ENCODE results near the gene TRABD2A. TPM values are rescaled to one million over a fixed set of nuclear protein-coding genes. Genes with fewer than 3 reads are reported as not detected.
A peak's percentile ranks its signal among the peaks of the same experiment; 100 is the strongest.

The TRABD2A gene
- total RNA-seq, 2 experiments from 2014 or later, result 166 to 170 TPM

- Mint-ChIP-seq H3K9me3 (no peaks in the 10 kb centered on the region), H3K36me3 (ENCODE audit: low read depth) (no peaks in the 10 kb centered on the region), H3K4me3 (peak overlapping the region; percentile 91), H3K4me1 (ENCODE audit: low read depth) (peaks cover 42% of the 10 kb centered on the region), H3K27me3 (no peaks in the 10 kb centered on the region), H3K27ac (peak overlapping the region; percentile 85)
- Histone ChIP-seq H3K9me3 (ENCODE audit: control insufficient read depth in 1 of 2, insufficient read depth in 1 of 2, low read length in 2 of 2) (no peaks in the 10 kb centered on the region), H3K27ac (ENCODE audit: low read depth in 1 of 2, low read length in 2 of 2) (peak overlapping the region; percentile 20 to 41), H3K4me3 (ENCODE audit: low read length) (peak overlapping the region; percentile 73), H3K36me3 (ENCODE audit: insufficient read depth, low read length) (no peaks in the 10 kb centered on the region), H3K4me1 (ENCODE audit: insufficient read depth, low read length) (peaks cover 55% of the 10 kb centered on the region), H3K27me3 (ENCODE audit: control insufficient read depth in 1 of 2, insufficient read depth in 2 of 2, low read length in 2 of 2) (no peaks in the 10 kb centered on the region)
- TF ChIP-seq, protein P1, sequence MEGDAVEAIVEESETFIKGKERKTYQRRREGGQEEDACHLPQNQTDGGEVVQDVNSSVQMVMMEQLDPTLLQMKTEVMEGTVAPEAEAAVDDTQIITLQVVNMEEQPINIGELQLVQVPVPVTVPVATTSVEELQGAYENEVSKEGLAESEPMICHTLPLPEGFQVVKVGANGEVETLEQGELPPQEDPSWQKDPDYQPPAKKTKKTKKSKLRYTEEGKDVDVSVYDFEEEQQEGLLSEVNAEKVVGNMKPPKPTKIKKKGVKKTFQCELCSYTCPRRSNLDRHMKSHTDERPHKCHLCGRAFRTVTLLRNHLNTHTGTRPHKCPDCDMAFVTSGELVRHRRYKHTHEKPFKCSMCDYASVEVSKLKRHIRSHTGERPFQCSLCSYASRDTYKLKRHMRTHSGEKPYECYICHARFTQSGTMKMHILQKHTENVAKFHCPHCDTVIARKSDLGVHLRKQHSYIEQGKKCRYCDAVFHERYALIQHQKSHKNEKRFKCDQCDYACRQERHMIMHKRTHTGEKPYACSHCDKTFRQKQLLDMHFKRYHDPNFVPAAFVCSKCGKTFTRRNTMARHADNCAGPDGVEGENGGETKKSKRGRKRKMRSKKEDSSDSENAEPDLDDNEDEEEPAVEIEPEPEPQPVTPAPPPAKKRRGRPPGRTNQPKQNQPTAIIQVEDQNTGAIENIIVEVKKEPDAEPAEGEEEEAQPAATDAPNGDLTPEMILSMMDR (IDR thresholded peaks at IDR 0.05), result no peak
- ATAC-seq (ENCODE audit: poor library complexity) (peak; percentile 2), DNase-seq (no peak)
- intact Hi-C loops (cut with DNase I, micrococcal nuclease), result loop anchor here (1.0 to 5.0 kb wide), 6 partner anchors 20 to 430 kb away; partner anchors contain the start of genes TMSB10 (in 2 of the 2) and KCMF1 (in 1 of the 2)
- ChIA-PET CTCF (interaction anchor here (0.7 to 7.0 kb wide), 60 partner anchors 9 to 467 kb away, joined by 3 to 117 read pairs (median 6); partner anchors contain the start of genes DNAH6, KCMF1, TMSB10 and TRABD2A), POLR2A (interaction anchor here (0.6 to 3.2 kb wide), 26 partner anchors 13 to 465 kb away, joined by 3 to 147 read pairs (median 6); partner anchors contain the start of genes KCMF1, SUCLG1, TMSB10 and TRABD2A)
Measured at GRCh38 chr2:84925336-84925723, 44.4 kb upstream of the TRABD2A start.

GRCh38 chr2:84924173-84925106, 43.6 kb upstream of the TRABD2A start:
- ATAC-seq (ENCODE audit: poor library complexity), result peak; percentile 1
- TF ChIP-seq, protein P1 (IDR thresholded peaks at IDR 0.05), result no peak
- Histone ChIP-seq H3K36me3 (ENCODE audit: insufficient read depth, low read length) (no peaks in the 10 kb centered on the region), H3K27me3 (ENCODE audit: control insufficient read depth in 1 of 2, insufficient read depth in 2 of 2, low read length in 2 of 2) (no peaks in the 10 kb centered on the region), H3K9me3 (ENCODE audit: control insufficient read depth in 1 of 2, insufficient read depth in 1 of 2, low read length in 2 of 2) (no peaks in the 10 kb centered on the region), H3K4me3 (ENCODE audit: low read length) (peak overlapping the region; percentile 1), H3K4me1 (ENCODE audit: insufficient read depth, low read length) (peaks cover 64% of the 10 kb centered on the region), H3K27ac (ENCODE audit: low read depth in 1 of 2, low read length in 2 of 2) (peak overlapping the region; percentile 32 to 46)
- Mint-ChIP-seq H3K27me3 (no peaks in the 10 kb centered on the region), H3K27ac (peak overlapping the region; percentile 85), H3K4me1 (ENCODE audit: low read depth) (peaks cover 46% of the 10 kb centered on the region), H3K4me3 (peak overlapping the region; percentile 55), H3K36me3 (ENCODE audit: low read depth) (no peaks in the 10 kb centered on the region), H3K9me3 (no peaks in the 10 kb centered on the region)
- intact Hi-C loops (cut with DNase I, micrococcal nuclease), result loop anchor here (1.0 to 5.0 kb wide), 6 partner anchors 19 to 429 kb away; partner anchors contain the start of genes TMSB10 (in 2 of the 2) and KCMF1 (in 1 of the 2)
- POLR2A ChIA-PET, result interaction anchor here (0.9 to 6.5 kb wide), 9 partner anchors 14 to 398 kb away, joined by 3 to 147 read pairs (median 46); partner anchors contain the start of genes TMSB10 and TRABD2A
- CTCF ChIA-PET, result interaction anchor here (0.7 to 7.0 kb wide), 27 partner anchors 8 to 433 kb away, joined by 3 to 117 read pairs (median 12); partner anchors contain the start of genes DNAH6, KCMF1, TMSB10 and TRABD2A
- peak in 8 of 14 experiments; percentile 38 to 85 (median 47) for DNase-seq

GRCh38 chr2:84923009-84923408, 42.1 kb upstream of the TRABD2A start:
- TF ChIP-seq, protein P1 (IDR thresholded peaks at IDR 0.05), result no peak
- Histone ChIP-seq H3K27ac (ENCODE audit: low read depth in 1 of 2, low read length in 2 of 2) (no peak overlapping the region), H3K4me1 (ENCODE audit: insufficient read depth, low read length) (peaks cover 66% of the 10 kb centered on the region), H3K9me3 (ENCODE audit: control insufficient read depth in 1 of 2, insufficient read depth in 1 of 2, low read length in 2 of 2) (no peaks in the 10 kb centered on the region), H3K27me3 (ENCODE audit: control insufficient read depth in 1 of 2, insufficient read depth in 2 of 2, low read length in 2 of 2) (no peaks in the 10 kb centered on the region), H3K36me3 (ENCODE audit: insufficient read depth, low read length) (no peaks in the 10 kb centered on the region), H3K4me3 (ENCODE audit: low read length) (no peak overlapping the region)
- Mint-ChIP-seq H3K36me3 (ENCODE audit: low read depth) (no peaks in the 10 kb centered on the region), H3K9me3 (no peaks in the 10 kb centered on the region), H3K27me3 (no peaks in the 10 kb centered on the region), H3K4me3 (no peak overlapping the region), H3K27ac (no peak overlapping the region), H3K4me1 (ENCODE audit: low read depth) (peaks cover 58% of the 10 kb centered on the region)
- ChIA-PET CTCF (interaction anchor here (1.4 to 2.0 kb wide), 2 partner anchors 23 to 41 kb away, joined by 3 to 5 read pairs; no protein-coding TSS in a partner anchor), POLR2A (interaction anchor here (0.9 to 6.5 kb wide), 2 partner anchors 16 to 25 kb away, joined by 3 to 86 read pairs; partner anchors contain the start of gene TMSB10)
- intact Hi-C loops (cut with DNase I, micrococcal nuclease), result no loop called here
- ATAC-seq (ENCODE audit: poor library complexity) (no peak), DNase-seq (no peak)
